GM19455 (cell line): ENCODE results near the gene NUPR2.
"Not testable (repeated sequence)": the region's sequence is repeated elsewhere in the genome, so short reads cannot be mapped to it uniquely, and the experiment has no call there.

Experiments used
- ATAC-seq: cut with Tn5 transposase; IDR thresholded peaks from one replicate; pipeline ENCODE4 v1.9.1; 2021; ENCODE audit not compliant: unreplicated experiment

Gene NUPR2, protein sequence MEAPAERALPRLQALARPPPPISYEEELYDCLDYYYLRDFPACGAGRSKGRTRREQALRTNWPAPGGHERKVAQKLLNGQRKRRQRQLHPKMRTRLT

DNA sequence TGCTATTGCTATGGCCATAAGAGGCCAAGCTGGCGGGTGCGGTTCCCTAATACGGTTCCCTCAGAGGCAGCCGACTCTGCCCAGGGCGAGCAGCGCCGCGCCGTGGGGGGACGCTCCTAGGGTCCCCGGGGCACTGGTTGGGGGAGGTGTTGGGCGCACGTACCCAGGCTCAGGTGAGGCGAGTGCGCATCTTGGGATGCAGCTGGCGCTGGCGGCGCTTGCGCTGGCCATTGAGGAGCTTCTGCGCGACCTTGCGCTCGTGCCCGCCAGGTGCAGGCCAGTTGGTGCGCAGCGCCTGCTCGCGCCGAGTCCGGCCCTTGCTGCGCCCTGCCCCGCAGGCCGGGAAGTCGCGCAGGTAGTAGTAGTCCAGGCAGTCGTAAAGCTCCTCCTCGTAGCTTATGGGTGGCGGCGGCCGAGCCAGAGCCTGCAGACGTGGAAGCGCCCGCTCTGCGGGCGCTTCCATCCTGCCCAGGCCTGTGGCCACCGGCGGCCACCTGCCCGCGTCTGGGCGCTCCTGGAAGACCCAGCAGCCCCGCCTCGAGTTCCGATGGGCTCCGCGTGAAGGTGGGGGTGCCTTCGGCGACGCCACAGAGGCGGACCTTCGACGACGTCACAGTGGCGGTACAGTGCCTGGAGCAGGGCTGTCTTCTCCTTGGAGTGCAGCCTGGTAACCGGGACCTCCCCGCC, at the start of gene NUPR2:
TSS of gene NUPR2 (minus strand) at position 566 of the 687 bp plus-strand sequence. CDS start at position 463, 103 bp downstream.
- no peak for ATAC-seq

DNA sequence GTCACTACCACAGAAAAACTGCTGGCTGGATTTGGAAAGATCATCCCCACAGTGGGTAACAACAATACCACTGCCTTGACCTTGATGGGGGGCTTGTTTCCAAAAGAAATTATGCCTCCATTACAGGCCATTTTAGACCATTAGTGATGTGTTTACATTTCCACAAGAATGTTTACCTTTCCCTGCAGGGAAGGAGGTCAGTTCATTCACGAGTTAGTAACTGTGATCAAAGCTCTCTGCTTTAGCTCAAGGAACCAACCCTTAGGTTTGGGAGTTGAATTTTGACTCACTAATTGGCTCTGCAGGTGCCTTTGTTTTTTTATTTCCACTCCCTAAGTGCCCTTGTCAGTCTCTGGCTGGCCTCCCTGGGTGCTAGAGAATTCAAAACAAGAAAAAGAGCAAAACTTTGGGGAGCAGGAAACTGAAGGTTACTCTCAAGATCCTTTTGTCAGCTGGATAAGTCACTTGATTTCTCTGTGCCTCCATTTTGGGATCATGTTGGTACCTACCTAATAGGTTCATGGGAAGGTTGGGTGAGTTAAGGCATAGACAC, 41.1 kb upstream of the NUPR2 start:
- no peak for ATAC-seq

DNA sequence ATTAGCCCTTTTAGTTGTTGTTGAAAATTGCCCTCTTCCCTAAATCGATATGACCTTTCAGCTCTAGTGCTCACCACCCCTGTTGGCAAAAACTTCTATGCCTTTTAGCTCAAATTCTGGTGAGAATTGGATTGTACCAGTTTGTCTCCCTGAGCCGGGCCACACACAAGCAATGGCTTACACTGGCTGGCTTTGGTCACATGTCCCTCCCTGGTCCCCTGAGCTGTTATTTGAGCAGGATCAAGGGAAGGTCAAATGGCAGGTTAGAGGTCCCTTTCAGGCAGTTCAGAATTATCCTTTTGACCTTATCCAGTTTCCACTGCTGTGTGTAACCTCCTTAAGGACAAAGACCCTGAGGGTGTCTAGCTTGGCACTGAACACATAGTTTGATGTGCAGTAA, 14.8 kb upstream of the NUPR2 start:
- not testable (repeated sequence) for ATAC-seq

DNA sequence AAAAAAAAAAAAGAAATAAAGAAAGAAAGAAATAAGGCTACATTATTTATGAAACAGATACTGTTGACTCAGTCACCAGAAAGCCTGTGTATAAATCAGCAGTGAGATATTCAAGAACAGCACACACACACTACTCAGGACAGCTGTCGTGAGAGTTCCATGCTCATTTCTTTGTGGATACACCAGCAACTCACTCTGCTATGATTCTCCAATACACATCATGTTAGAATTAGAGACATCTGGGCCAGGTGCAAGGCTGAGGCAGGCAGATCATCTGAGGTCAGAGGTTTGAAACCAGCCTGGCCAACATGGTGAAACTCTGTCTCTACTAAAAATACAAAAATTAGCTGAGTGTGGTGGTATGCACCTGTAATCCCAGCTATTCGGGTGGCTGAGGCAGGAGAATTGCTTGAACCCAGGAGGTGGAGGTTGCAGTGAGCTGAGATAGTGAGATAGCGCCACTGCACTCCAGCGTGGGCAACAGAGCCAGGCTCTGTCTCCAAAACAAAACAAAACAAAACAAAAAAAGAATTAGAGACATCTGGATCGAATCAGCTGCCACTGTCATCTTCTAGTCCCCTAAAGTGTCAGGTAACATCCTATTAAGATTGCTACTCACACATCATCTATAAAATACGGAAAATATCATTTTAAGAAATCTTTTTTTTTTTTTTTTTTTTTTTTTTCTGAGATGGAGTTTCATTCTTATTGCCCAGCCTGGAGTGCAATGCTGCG, 11.2 kb upstream of the NUPR2 start:
- no peak for ATAC-seq

DNA sequence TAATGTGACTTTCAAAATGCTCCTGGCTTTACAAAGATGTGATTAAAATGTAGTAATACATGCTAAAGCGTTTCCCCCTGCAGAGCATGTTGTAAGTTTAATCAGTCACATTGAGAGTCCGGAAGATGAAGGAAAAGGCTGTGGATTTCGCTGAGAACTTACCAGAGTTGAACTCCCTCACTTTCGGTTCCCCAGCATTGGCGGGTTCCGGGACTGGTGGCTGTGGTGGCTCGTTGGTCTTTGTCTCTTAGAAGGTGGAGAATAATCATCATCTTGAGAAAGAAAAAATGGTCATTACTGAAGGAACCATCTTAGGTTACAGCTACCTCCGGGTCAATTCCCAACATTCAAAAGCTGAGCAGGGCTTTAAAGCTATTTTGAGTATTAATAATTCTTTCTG, 9.6 kb upstream of the NUPR2 start:
- no peak for ATAC-seq

DNA sequence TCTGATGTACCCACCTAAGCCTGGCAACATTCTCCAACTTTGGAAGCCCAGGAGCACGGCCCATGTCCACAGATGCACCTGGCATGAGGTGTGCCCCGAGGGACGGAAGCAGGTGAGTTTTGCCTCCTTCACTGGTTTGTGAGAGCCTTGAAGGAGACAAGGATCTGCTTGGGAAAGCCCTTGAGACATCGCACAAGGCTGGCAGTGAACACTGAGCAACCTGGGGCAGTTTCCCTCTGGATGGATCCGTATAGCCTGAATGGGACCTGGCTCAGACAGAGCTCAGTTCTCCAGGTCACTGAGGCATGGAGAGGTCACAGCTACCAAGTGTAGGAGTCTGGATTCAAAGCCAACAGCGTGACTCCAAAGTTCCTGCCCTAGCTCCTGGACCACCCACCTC, 8.8 kb upstream of the NUPR2 start:
- ATAC-seq: no peak

DNA sequence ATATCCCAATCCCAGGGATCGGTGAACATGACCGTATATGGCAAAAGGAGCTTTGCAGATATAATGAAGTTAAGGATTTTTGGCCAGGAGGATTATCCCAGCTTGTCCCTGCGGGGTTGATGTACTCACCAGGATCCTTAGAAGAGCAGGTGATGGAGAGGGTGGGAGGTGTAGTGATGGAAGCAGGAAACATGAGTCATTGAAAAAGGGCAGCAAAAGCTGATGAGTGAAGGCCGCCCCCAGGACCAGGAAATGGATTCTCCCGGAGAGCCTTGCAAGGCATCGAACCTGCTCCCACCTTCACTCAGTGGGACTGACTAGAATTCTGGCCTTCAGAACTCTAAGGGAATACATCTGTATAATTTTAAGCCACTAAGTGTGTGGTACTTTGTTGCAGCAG, 5.2 kb upstream of the NUPR2 start:
- no peak for ATAC-seq

DNA sequence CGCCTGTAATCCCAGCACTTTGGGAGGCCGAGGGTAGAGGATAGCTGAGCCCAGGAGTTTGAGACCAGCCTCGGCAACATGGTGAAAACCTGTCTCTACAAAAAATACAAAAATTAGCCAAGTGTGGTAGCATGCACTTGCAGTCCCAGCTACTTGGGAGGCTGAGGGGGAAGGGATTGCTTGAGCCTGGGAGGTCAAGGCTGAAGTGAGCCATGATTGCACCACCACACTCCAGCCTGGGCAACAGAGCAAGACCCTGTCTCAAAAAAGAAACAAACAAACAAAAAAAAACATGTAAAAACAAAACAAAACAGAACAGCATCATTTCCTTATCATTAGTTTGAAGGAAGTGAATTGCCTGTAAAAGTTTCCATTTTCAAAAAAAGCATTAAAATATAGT, 4.0 kb downstream of the NUPR2 start:
- not testable (repeated sequence) for ATAC-seq

DNA sequence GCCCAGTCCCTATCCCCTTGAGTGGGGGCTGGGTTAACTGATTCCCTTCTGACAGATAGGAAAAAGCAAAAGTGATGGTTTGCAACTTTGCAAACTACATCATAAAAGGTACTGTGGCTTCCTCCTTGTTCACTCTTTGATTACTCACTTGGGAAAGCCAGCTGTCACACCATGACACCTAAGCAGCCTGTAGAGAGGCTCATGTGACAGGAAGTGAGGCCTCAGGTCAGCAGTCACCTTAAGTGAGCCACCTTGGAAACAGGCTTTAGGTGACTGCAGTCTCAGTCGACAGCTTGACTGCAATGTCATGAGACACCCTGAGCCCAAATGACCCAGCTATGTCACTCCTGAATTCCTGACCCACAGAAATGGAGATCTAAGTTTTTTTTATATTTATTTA, 5.6 kb downstream of the NUPR2 start:
- ATAC-seq: no peak

DNA sequence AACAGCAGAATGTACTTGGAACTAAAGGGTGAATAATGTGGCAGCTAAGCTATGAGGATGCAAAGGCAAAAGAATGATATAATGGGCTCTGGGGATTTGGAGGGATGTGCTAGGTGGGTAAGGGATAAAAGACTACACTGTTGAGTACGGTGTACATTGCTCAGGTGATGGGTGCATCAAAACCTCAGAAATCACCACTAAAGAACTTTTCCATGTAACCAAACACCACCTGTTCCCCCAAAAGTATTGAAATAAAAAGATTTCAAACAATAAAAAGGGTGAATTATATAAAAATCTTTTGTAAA, 8.3 kb downstream of the NUPR2 start:
- ATAC-seq: no peak

DNA sequence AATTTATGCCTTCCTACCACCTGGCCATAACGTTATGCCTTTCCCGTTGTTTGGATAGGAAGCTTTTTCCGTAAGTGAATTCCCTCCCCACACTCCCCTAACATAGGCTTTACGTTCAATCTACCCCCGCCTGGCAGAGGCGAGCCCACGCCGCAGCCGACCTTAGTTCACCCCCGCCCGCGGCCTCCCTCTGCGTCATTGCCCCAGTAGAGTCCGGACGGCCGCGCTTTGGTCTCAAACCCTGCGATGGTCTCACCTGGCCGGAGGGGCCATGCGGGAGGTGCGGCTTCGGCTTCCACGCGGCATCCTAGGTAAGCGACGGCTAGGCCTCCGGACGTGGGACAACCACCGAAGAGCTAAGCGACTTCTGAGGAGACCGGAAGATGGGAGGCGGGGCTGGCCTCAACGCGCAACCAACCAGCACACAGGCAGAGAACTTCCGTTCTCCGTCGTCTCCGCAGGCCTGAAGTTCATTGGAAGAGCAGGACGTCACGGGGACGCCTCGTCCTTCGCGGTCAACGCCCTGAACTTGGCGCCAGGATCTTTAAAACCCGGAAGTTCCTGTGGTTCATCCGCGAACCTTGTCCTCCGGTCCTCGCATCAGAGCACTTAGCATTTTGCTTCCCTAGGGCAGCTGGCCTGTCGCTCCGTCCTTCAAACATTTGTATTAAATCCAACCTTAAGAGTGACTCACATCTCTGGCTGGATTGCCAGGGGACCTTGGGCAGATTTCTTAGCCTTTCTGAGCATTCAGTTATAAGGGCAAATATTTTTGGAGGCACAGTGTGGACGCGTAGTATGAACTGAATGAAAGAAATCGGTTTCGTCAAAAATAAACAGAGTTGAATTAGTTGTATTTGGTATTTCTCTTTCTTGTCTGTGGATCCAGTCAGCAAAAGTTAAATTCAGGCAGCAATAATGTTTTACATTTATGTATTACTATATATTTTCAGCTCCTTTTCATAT, 9.8 kb downstream of the NUPR2 start, which contains the start of gene CHCHD2:
TSS of gene CHCHD2 (minus strand) at position 369 of the 966 bp plus-strand sequence. CDS start at position 306, 63 bp downstream.
- peak; percentile 99 for ATAC-seq

DNA sequence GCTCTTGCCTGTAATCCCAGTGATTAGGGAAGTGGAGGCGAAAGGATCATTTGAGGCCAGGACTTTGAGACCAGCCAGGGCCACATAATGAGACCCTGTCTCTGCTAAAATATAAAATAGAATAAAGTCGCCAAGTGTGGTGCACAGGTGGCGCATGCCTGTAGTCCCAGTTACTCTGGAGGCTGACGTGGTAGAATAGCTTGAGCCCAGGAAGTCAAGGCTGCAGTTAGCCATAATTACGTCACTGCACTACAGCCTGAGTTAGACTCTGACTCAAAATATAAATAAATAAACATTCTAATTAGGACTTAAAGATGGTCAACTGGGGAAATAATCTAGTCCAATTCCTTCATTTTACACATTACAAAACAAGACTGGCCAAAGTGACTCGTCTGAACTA, 10.7 kb downstream of the NUPR2 start:
- ATAC-seq: peak; percentile 30

DNA sequence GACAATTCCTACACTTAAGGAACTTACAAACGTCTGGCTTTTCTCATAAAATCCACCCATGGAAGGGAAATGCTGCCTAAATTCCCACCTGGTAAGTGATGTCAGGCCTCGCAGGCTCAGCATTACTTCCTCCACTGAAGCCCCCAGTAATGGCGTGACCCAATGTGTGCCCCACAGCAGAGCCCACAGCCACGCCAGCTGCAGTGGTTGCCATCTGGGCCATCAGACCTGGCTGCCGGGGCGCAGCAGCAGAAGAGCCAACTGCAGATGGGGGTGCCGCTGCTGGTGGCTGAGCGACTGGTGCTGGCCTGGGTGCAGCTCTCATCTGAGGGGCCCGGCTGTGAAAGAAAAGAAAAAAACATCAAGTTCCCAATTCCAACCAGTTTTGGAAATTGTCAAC, 12.1 kb downstream of the NUPR2 start:
- ATAC-seq: not testable (repeated sequence)

DNA sequence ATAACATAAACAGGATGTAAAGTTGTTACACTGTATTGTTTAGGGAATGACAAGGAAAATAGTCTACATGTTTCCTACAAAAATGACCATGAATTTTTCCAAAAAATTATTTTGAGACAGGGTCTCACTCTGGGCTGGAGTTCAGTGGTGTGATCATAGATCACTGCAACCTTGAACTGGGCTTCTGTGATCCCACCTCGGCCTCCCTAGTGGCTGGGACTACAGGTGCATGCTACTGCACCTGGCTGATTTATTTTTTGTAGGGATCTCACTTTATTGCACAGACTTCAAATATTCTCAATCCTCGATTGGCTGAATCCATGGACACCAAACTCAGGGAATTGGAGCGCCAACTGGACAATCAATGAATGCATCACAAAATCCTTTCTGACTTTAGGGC, 16.6 kb downstream of the NUPR2 start:
- ATAC-seq: no peak

DNA sequence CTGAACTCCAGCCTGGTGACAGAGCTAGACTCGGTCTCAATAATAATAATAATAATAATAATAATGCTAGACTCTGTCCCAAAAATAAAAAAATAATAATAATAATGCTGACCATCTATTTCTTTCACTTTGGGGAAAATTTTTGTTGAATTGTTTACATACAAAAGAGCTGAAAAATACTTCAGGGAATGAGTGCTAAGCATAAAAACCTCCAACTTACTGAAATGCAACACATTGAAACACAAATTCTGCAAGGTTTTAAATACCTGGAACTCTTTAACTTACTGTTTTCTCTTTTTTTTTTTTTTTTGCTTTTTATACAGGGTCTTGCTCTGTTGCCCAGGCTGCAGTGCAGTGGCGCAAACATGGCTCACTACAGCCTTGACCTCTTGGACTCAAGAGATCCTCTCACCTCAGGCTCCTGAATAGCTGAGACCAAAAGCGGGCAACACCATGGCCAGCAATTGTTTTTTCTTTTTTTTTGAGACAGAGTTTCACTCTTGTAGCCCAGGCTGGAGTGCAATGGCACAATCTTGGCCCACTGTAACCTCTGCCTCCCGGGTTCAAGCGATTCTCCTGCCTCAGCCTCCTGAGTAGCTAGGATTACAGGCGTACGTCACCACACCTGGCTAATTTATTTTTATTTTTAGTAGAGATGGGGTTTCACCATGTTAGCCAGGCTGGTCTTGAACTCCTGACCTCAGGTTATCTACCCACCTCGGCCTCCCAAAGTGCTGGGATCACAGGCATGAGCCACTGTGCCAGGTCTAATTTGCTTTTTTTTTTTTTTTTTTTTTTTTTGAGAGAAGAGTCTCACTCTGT, 17.8 kb downstream of the NUPR2 start:
- not testable (repeated sequence) for ATAC-seq

DNA sequence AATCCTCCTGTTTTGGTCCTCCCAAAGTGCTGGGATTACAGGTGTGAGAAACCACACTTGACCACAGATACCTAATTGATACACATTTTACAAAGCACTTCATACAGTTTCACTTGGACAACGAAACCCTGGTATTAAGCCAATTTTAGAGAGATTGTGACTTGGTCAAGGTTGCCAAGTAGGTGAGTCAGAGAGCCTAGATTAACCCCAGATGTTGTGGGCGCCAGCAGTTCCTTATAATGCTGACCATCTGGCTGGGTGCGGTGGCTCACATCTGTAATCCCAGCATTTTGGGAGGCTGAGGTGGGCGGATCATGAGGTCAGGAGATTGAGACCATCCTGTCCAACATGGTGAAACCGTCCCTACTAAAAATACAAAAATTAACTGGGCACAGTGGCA, 18.5 kb downstream of the NUPR2 start:
- ATAC-seq: no peak

DNA sequence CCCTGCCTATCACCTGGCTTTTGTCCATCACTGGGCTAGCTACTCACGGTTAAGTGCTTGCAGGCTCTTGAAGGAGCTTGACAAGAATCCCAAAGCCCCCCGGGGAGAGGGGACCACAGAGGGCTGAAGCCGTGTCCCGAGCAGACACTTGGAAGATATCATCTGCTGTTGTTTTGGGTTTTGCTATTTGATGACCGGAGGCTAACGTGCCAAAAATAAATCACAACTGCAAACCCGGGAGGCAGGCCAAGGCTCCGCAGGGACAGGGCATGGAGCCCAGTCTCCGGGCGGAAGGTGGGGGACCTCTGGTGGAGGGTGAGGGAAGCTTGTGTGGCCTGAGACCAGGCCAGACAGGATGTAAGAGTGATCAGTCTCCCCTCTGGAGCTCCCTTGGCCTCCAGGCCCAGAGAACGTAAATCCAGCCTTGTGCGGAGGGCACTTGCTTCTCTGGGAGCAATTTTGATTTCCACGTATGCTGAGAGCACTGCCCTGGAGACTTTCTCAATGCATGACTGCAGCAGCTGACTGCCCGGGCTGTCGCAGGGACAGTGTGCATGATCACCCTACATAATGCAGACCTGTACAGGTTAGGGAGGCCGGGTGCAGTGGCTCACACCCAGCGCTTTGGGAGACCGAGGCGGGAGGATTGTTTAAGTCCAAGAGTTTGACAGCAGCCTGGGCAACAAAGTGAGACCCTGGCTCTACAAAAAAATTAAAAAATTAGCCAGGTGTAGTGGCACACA, 23.3 kb downstream of the NUPR2 start, which contains the start of gene PHKG1:
TSS of gene PHKG1 (minus strand) at position 164 of the 743 bp plus-strand sequence. CDS start 4,011 bp downstream, outside the sequence.
- ATAC-seq: no peak

DNA sequence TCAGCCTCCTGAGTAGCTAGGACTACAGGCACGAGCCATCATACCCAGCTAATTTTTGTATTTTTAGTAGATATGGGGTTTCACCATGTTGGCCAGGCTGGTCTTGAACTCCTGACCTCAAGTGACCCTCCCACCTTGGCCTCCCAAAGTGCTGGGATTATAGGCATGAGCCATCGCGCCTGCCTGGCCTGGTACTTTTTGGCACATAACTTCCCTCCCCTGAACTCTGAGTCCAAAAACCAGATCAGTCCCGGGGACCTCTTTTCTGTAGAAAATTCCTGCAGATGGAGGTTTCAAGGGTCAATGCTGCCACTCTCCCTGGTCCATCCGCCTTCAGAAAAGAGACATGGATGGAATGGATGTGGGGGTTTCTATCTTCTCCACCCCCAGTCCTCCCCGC, 23.8 kb downstream of the NUPR2 start:
- not testable (repeated sequence) for ATAC-seq

DNA sequence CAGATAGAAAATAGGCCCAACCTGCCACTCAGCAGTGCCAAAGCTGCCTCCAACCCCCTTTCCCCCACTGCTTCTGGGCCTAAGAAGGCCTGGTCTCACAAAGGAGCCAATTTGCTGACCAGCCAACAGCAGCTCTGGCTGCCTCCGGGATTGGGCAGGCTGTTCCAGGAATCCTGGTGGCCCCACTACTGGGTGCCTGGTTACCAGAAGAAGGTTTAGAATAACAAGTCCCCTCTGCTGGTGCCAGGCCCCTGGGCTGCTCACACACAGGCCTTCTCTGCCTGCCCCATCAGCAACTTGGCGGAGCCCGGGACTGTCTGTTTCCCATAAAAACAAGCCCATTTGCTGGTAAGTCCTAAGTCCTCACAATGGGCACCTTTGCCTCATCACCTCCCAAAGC, 24.6 kb downstream of the NUPR2 start:
- no peak for ATAC-seq
